Measurements from ENCODE around the gene DCC.

The DCC gene

DNA sequence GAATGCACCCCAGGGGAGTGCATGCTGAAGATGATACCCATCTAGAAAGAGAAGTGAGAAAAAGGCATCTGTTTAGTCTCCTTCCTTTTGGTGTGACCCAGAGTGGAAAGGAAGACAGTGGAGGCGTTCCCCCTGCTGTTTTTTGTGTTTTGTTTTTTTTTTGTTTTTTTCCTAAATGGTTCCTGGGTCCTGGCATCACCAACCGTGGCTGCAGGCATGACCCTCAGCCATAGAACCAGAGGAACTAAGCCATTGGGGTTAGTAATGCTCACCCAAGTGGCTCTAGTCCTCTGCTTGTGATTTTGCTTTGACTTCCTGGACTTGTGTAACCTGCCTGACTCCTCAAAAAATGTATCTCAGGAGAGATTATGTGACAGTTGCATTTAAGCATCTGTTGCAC is 451.3 kb downstream of the DCC start:
- H3K9me3 ChIP-seq (ENCODE audit: low read length): peaks cover 14% of the 10 kb centered on the region
- H3K4me3 ChIP-seq (ENCODE audit: low read length): no peak overlapping the region

DNA sequence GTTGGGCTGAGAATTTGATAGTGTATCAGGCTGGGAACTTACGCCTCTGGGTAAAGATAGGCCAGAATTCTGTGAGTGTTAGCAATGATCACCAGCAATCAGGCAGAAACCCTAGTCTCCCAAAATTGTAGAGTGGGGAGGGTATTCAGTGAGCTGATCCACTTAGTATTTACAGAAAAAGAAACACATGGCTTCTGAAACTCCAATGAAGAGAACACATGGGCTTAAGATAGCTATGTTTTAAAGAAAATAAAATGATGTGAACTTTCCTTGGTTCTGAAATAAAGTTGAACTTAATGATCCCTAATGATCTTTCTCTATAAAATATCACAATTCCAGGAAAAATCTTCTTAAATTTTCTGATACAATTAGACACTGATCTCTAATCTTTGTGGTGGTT is 472.8 kb downstream of the DCC start:
- Histone ChIP-seq H3K4me1 (ENCODE audit: insufficient read depth, low read length) (peaks cover 2% of the 10 kb centered on the region), H3K4me3 (ENCODE audit: low read length) (no peak overlapping the region), H3K27me3 (ENCODE audit: insufficient read depth, low read length) (no peaks in the 10 kb centered on the region), H2AFZ (ENCODE audit: low read depth, low read length) (no peak overlapping the region), H3K9me3 (ENCODE audit: low read length) (no peaks in the 10 kb centered on the region), H3K36me3 (ENCODE audit: insufficient read depth, low read length) (no peaks in the 10 kb centered on the region)

More for the DNA sequence above, 451.3 kb downstream of the DCC start:
- no peaks in the 10 kb centered on the region for H3K4me1 ChIP-seq (ENCODE audit: insufficient read depth, low read length)
- no peak overlapping the region for H2AFZ ChIP-seq (ENCODE audit: low read depth, low read length)
- H3K27me3 ChIP-seq (ENCODE audit: insufficient read depth, low read length): no peaks in the 10 kb centered on the region
- H3K36me3 ChIP-seq (ENCODE audit: insufficient read depth, low read length): no peaks in the 10 kb centered on the region

DNA sequence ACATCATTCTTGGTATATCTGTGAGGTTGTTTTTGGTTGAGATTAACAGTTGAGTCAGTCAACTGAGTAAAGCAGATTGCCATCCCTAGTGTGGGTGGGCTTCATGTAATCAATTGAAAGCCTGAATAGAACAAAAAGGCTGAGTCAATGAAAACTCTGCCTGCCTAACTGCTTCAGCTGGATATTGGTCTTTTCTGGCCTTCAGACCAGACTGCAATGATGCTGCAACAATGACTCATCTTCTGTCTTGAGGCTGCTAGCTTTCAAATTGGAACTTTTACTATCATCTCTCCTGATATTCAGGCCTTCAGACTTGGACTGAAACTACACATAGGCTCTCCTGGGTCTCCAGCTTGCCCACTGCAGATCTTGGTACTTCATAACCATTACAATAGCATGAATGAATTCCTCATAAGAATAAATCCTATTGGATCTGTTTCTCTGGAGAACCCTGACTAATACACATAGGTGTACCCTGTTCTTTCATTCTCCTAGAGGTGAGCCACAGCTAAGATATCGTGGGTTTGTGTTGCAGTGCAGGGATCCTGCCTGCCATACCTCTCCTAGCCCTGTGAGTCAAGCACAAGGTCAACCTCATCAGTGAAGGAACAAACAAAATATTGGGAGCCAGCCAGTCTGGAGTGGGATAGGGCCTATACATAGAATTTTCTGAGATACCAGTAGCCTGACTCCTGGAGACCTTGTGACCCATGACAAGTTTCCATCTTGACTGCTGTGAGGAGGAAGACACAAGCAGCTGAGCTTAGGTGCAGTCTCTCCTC is 473.8 kb downstream of the DCC start:
- Histone ChIP-seq H3K4me1 (ENCODE audit: insufficient read depth, low read length) (no peaks in the 10 kb centered on the region), H3K9me3 (ENCODE audit: low read length) (no peaks in the 10 kb centered on the region), H3K4me3 (ENCODE audit: low read length) (no peak overlapping the region), H3K27me3 (ENCODE audit: insufficient read depth, low read length) (no peaks in the 10 kb centered on the region), H2AFZ (ENCODE audit: low read depth, low read length) (no peak overlapping the region), H3K36me3 (ENCODE audit: insufficient read depth, low read length) (no peaks in the 10 kb centered on the region)

DNA sequence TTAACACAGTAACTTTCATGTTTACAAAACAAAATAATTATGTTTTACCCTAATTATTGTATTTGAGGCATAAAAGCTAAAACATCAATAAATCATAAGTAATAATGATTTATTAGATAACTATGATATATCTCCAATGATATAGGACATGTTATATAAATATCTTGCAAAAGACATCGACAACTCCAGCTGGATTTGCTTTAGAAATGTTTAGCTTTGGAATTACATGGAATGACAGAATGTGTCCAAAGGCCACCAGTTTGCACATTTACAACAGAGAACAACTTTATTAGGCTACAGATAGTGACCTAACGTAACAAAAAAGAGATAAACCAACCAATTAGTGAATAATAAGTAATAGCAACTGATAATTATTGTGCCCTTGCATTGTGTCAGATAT is 475.7 kb downstream of the DCC start:
- Histone ChIP-seq H3K27me3 (ENCODE audit: insufficient read depth, low read length) (no peaks in the 10 kb centered on the region), H3K9me3 (ENCODE audit: low read length) (no peaks in the 10 kb centered on the region), H3K36me3 (ENCODE audit: insufficient read depth, low read length) (no peaks in the 10 kb centered on the region), H3K4me3 (ENCODE audit: low read length) (no peak overlapping the region), H2AFZ (ENCODE audit: low read depth, low read length) (no peak overlapping the region), H3K4me1 (ENCODE audit: insufficient read depth, low read length) (no peaks in the 10 kb centered on the region)

DNA sequence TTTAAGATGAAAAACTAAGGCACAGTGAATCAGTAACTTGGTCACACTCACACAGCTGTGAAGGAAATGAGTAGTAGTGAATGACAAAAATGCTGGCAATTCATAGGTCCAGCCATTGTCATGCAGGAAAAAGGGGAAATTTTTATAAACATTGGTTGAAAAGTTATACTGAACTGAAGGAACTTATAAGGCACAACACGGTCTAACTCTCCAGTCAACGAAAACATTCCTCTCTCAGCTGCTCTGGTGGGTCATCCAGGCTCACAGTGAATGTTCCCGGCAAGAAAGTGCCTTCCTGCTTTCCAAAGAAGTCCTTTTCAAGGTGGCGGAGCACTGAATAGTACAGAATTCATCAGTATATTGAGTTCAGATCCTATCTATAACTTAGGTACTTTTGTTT is 476.1 kb downstream of the DCC start:
- Histone ChIP-seq H3K9me3 (ENCODE audit: low read length) (no peaks in the 10 kb centered on the region), H3K4me3 (ENCODE audit: low read length) (no peak overlapping the region), H3K36me3 (ENCODE audit: insufficient read depth, low read length) (no peaks in the 10 kb centered on the region), H3K27me3 (ENCODE audit: insufficient read depth, low read length) (no peaks in the 10 kb centered on the region), H3K4me1 (ENCODE audit: insufficient read depth, low read length) (no peaks in the 10 kb centered on the region), H2AFZ (ENCODE audit: low read depth, low read length) (no peak overlapping the region)

DNA sequence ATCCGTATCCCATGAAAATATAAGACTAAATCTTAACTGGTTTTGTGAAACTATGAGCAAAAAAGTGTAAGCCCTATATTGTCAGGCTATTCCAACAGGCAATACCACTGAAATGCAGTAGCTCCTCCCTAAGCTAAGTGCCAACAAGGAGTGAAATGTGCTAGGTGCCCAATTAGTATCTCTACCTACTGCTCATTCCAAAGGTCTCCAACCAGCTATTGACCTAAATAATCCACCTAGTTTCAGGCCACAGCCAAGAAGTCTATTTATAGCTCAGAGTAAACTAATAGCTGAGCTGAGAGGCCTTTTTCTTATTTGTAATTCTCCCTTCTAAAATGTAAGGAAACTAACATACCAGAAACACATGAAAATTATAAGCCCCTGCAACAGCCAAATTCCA is 482.2 kb downstream of the DCC start:
- H3K4me1 ChIP-seq (ENCODE audit: insufficient read depth, low read length): no peaks in the 10 kb centered on the region
- no peaks in the 10 kb centered on the region for H3K9me3 ChIP-seq (ENCODE audit: low read length)
- no peaks in the 10 kb centered on the region for H3K36me3 ChIP-seq (ENCODE audit: insufficient read depth, low read length)
- H3K4me3 ChIP-seq (ENCODE audit: low read length): no peak overlapping the region
- H2AFZ ChIP-seq (ENCODE audit: low read depth, low read length): no peak overlapping the region
- H3K27me3 ChIP-seq (ENCODE audit: insufficient read depth, low read length): no peaks in the 10 kb centered on the region

DNA sequence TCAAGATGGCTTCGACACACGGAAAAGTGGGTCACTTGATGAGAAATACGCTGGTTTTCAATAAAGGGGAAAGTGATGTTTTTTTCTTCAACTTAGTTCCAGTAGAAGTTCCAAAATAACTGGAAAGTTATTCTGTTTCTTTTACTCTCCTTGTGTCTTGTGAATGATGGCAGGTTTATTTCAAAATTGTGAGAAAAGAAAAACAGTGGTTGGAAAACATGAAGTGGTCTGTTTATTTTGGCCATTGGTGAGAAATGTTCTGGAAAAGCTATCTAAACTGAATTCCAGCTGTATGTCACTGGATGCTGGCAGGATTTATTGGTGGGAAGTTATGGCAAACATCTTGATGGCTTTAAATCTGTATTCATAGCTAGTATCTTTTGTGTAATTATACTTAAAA is 484.1 kb downstream of the DCC start:
- no peak overlapping the region for H3K4me3 ChIP-seq (ENCODE audit: low read length)
- no peaks in the 10 kb centered on the region for H3K9me3 ChIP-seq (ENCODE audit: low read length)
- no peak overlapping the region for H2AFZ ChIP-seq (ENCODE audit: low read depth, low read length)
- H3K36me3 ChIP-seq (ENCODE audit: insufficient read depth, low read length): no peaks in the 10 kb centered on the region
- H3K27me3 ChIP-seq (ENCODE audit: insufficient read depth, low read length): no peaks in the 10 kb centered on the region
- H3K4me1 ChIP-seq (ENCODE audit: insufficient read depth, low read length): no peaks in the 10 kb centered on the region

DNA sequence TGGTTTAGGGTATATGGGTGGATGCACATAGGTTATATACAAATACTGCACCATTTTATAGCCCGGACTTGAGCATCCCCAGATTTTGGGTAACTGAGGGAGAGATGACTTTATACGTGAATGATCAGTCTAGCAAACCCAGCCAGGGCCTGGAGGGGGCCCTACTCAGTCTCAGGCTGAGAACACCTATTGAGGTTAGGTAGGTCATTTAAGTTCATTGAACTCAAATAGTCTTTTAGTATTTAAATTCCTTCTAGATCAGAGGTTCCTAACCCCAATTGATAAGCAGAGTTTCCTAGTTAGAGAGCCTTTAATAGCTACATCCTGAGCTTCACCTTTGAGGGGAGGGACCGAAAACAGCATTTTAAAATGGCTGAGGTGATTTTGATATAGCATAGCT is 487.0 kb downstream of the DCC start:
- no peak overlapping the region for H2AFZ ChIP-seq (ENCODE audit: low read depth, low read length)
- no peaks in the 10 kb centered on the region for H3K9me3 ChIP-seq (ENCODE audit: low read length)
- no peak overlapping the region for H3K4me3 ChIP-seq (ENCODE audit: low read length)
- H3K4me1 ChIP-seq (ENCODE audit: insufficient read depth, low read length): no peaks in the 10 kb centered on the region
- no peaks in the 10 kb centered on the region for H3K27me3 ChIP-seq (ENCODE audit: insufficient read depth, low read length)
- no peaks in the 10 kb centered on the region for H3K36me3 ChIP-seq (ENCODE audit: insufficient read depth, low read length)

DNA sequence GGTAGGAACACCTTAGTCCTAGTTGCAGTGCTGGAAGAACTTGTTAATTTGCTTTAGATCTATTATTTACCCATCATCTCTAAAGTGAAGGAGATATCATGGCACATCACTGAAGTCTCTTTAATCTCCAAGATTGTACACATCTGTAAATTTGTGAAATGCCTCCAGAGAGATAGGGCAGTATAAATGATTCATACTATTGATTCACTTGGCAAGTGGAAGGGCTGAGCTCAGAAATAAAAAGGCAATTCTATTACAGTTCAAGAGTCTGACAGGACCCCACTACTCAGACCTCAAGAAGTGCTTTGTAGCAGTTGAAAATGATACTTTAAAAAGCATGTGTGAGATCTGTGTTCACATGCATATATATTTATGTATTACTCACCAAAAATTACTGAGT is 489.3 kb downstream of the DCC start:
- Histone ChIP-seq H3K4me1 (ENCODE audit: insufficient read depth, low read length) (no peaks in the 10 kb centered on the region), H3K9me3 (ENCODE audit: low read length) (no peaks in the 10 kb centered on the region), H3K36me3 (ENCODE audit: insufficient read depth, low read length) (no peaks in the 10 kb centered on the region), H3K4me3 (ENCODE audit: low read length) (no peak overlapping the region), H2AFZ (ENCODE audit: low read depth, low read length) (no peak overlapping the region), H3K27me3 (ENCODE audit: insufficient read depth, low read length) (no peaks in the 10 kb centered on the region)

DNA sequence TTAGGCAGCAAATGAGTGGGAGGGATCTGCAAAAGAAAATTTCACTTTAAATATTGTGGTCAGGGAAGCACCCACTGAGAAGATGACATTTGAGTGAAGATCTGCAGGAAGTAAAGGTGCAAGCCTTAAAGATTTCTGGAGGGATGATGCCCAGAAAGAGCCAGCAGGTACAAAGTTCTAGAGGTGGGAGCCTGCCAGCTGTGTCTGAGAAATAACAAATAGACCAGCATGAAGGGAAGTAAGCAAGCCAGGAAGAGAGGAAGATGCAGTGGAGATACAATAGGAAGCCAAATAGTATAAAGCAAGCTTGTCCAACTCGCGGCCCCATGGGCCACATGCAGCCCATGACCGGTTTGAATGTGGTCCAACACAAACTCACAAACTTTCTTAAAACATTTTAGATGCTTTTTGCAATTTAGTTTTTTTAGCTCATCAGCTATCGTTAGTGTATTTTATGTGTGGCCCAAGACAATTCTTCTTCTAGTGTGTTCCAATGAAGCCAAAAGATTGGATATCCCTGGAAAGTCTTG is 489.9 kb downstream of the DCC start:
- Histone ChIP-seq H3K36me3 (ENCODE audit: insufficient read depth, low read length) (no peaks in the 10 kb centered on the region), H3K4me3 (ENCODE audit: low read length) (no peak overlapping the region), H2AFZ (ENCODE audit: low read depth, low read length) (no peak overlapping the region), H3K4me1 (ENCODE audit: insufficient read depth, low read length) (no peaks in the 10 kb centered on the region), H3K27me3 (ENCODE audit: insufficient read depth, low read length) (no peaks in the 10 kb centered on the region), H3K9me3 (ENCODE audit: low read length) (no peaks in the 10 kb centered on the region)

DNA sequence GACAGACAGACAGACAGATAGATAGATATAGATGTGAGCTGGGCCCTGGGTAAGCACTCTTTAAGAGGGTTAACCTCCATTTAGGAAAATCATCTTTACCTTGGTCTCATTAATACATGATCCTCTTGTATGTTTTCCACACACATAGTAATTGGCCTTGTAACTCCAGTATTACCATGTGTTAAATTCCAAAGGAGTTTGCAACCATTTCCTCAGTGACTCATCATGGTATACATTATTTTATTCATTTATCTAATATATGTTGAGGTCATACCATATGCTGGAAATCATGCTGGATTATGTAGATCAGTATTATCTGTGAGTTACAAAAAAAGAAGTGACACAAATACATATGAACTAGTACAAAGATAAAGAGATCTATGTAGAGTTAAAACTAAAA is 504.3 kb downstream of the DCC start:
- no peaks in the 10 kb centered on the region for H3K36me3 ChIP-seq (ENCODE audit: insufficient read depth, low read length)
- H3K4me3 ChIP-seq (ENCODE audit: low read length): no peak overlapping the region
- peaks cover 8% of the 10 kb centered on the region for H3K4me1 ChIP-seq (ENCODE audit: insufficient read depth, low read length)
- H3K27me3 ChIP-seq (ENCODE audit: insufficient read depth, low read length): no peaks in the 10 kb centered on the region
- no peak overlapping the region for H2AFZ ChIP-seq (ENCODE audit: low read depth, low read length)
- no peaks in the 10 kb centered on the region for H3K9me3 ChIP-seq (ENCODE audit: low read length)

DNA sequence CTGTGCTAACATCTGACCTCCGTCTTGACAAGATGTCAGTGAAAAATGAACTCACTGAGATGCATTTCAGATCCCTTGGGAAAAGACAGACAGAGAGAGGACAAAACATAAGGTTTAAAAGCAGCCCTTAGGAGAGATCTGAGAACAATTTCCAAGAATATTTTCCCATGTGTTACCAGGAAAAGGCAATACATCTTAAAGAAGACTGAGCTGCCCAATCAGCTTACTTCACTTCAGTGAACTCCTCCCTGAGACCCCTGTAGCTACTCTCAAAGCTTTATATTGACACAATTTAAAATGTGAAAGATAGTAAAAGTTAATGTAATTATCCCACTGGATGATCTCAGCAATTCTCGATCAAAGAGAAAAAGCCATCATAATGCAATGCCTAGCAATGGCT is 505.0 kb downstream of the DCC start:
- H3K36me3 ChIP-seq (ENCODE audit: insufficient read depth, low read length): no peaks in the 10 kb centered on the region
- no peaks in the 10 kb centered on the region for H3K27me3 ChIP-seq (ENCODE audit: insufficient read depth, low read length)
- H3K4me1 ChIP-seq (ENCODE audit: insufficient read depth, low read length): peaks cover 8% of the 10 kb centered on the region
- H3K4me3 ChIP-seq (ENCODE audit: low read length): no peak overlapping the region
- no peak overlapping the region for H2AFZ ChIP-seq (ENCODE audit: low read depth, low read length)
- no peaks in the 10 kb centered on the region for H3K9me3 ChIP-seq (ENCODE audit: low read length)

DNA sequence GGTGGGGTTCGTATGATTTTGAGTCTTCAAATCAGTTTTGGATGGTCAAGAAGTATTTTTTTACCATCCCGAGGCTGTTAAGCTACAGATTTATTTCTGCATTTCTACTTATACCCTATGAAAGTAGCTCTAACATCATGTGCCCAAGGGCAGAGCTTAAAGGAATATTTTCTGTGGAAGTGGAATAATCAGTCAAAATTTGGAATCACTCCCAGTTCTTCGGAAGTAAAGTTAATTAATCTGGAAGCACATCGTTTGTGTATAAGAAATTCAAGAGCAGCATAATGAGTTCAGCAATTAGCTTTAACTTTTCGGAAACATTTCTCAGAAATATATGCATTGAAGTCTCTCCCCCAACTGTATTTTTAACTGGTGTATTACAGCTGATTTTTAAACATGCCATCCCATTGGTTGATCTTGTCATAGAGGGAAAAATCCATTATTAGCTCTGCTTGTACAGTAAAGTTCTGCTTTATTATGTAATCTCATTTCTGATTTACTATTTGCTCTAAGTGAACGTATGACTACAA is 510.1 kb downstream of the DCC start:
- Histone ChIP-seq H3K27me3 (ENCODE audit: insufficient read depth, low read length) (no peaks in the 10 kb centered on the region), H3K9me3 (ENCODE audit: low read length) (no peaks in the 10 kb centered on the region), H3K36me3 (ENCODE audit: insufficient read depth, low read length) (no peaks in the 10 kb centered on the region), H3K4me3 (ENCODE audit: low read length) (no peak overlapping the region), H3K4me1 (ENCODE audit: insufficient read depth, low read length) (peaks cover 2% of the 10 kb centered on the region), H2AFZ (ENCODE audit: low read depth, low read length) (no peak overlapping the region)

DNA sequence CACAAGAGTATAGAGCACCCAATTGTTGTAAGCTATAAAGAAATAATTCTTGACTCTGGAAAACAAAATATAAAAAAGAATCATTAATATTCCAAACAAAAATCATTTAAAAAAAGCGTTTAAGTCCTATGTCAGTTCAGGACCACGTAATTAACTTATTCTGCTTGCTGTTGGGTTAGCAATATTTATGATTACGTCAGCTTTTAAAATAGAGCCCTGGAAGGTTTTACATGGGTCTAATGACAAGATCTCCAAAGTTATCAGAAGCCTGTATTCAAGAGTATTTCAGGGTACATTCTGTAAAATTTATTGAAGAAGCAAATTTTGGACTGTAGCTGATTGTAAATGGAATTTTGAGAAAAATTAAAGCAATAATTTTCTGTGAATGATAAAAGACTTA is 521.6 kb downstream of the DCC start:
- no peaks in the 10 kb centered on the region for H3K36me3 ChIP-seq (ENCODE audit: insufficient read depth, low read length)
- no peak overlapping the region for H3K4me3 ChIP-seq (ENCODE audit: low read length)
- H3K4me1 ChIP-seq (ENCODE audit: insufficient read depth, low read length): peaks cover 3% of the 10 kb centered on the region
- no peak overlapping the region for H2AFZ ChIP-seq (ENCODE audit: low read depth, low read length)
- no peaks in the 10 kb centered on the region for H3K27me3 ChIP-seq (ENCODE audit: insufficient read depth, low read length)
- no peaks in the 10 kb centered on the region for H3K9me3 ChIP-seq (ENCODE audit: low read length)

Data from neuron (in vitro differentiated cells).